LNCAP (cell line): ENCODE measurements around the gene APOBEC3G.

Source experiments
- TF ChIP-seq, protein P1 (sequence below): fragments of 450-650 bp; IDR thresholded peaks from 2 replicates; pipeline ENCODE4 v1.5.1; 2017; ENCODE audit warnings: mild to moderate bottlenecking

Gene APOBEC3G

DNA sequence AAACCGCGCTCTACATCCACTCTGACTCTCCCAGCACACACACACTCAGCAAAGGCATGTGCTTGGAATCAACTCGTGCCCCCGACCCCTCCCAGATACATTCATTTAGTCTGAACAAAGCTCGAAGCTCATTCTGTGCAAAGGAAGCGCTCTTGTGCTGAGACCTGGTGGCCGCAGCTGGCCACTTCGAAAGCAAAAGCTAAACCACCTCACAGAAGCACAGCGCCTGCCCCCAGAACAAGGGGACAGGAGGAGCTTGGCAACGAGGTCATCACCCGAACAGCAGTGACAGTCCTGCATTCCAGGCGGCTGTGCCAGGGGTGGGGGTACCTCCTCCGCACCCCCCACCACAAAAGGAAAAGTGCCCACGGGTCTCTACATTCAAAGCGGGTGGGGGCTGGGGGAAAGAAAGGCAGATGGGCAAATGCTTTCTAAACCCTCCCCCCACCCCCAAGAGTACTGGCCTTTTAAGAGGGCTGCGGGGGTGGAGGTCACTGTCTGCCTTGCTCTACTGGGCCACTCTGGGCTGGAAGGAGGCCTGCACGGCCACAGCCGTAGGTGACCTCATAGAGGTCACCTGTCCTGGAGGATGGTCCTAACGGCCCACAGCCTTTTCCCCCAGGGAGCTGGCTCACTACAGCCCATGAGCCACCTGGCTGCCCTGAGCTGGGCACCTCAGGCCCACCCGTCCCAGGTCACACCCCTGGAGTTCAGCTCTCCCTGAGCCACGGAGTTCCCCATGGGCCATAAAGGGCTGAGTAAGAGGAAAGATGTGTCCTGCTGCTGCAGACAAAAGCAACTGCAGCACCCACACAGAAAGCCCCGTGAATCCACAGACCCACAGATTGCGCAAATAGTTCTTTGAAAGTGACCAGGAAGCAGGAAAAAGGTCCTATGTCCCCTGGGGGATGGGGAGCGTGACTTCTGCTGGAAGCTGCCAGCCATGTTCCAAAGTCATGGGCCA is 54.1 kb downstream of the APOBEC3G start:
- TF ChIP-seq, protein P1, sequence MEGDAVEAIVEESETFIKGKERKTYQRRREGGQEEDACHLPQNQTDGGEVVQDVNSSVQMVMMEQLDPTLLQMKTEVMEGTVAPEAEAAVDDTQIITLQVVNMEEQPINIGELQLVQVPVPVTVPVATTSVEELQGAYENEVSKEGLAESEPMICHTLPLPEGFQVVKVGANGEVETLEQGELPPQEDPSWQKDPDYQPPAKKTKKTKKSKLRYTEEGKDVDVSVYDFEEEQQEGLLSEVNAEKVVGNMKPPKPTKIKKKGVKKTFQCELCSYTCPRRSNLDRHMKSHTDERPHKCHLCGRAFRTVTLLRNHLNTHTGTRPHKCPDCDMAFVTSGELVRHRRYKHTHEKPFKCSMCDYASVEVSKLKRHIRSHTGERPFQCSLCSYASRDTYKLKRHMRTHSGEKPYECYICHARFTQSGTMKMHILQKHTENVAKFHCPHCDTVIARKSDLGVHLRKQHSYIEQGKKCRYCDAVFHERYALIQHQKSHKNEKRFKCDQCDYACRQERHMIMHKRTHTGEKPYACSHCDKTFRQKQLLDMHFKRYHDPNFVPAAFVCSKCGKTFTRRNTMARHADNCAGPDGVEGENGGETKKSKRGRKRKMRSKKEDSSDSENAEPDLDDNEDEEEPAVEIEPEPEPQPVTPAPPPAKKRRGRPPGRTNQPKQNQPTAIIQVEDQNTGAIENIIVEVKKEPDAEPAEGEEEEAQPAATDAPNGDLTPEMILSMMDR: no peak

DNA sequence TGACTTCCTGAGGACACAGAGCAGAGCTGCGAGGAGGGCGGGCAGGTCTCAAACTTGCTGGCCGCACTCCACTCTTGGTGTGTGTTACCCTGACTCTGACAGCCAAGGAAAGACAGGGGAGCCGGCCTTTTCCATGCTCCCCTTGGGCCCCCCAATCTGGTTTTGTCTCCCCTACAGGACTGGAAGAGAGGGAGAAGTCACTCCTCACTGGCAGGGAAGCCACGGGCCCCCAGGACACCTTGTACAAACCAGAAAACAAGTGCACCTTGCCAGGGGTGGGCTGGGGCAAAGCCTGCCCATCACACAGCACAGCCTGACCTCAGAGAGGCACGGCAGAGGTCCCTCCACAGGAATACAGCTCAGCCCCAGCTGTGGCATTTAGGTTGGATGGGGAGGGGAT is 55.2 kb downstream of the APOBEC3G start:
- TF ChIP-seq, protein P1: no peak

DNA sequence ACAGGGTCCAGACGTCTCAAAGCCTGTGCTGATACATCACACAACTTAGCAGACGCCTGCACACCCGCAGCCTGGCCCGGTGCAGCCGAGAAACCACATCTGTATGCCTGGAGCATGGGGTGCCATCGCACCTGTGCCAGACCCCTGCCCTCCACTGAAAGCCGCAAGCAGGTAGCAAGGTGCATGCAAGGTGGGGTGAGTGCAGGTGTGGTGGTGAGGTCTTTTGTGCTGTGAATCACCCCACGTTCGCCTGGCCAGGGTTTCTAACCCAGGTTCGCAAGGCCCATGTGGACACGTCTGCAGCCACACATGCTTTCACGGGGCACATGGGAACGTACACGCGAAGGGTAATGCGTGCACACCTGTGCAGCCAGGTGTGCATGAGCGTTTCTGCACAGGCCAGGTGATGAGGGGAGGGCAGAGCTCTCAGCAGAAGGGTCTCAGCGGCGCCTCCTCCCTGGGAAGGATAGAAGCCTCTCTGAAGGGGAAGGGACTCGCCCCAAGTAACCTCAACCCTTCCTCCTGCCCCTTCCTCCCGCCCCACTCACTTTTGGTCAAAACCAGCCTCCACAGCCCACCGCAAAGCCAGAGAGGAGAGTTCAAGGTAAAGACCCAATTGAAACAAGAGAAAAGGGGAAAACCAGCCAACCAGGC is 55.9 kb downstream of the APOBEC3G start:
- TF ChIP-seq, protein P1: no peak

DNA sequence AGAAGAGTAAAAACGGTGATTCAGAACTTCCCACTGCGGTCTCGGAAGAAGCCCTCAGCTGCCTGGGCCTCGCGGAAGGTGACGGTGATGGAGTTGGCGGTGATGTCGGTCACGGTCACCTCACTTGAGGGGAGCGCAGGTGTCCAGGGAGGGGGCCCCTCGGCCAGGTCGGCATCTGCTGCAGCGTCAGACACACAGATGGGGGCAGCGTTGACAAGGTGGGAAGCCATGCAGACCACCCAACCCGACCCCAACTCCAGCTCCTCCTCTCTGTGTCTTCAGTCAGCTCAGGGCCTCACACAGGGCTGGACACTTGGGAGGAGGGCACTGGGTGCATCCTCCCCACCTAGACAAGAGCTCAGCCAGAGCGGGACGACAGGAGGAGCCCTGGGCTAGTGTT is 56.8 kb downstream of the APOBEC3G start:
- TF ChIP-seq, protein P1: no peak

DNA sequence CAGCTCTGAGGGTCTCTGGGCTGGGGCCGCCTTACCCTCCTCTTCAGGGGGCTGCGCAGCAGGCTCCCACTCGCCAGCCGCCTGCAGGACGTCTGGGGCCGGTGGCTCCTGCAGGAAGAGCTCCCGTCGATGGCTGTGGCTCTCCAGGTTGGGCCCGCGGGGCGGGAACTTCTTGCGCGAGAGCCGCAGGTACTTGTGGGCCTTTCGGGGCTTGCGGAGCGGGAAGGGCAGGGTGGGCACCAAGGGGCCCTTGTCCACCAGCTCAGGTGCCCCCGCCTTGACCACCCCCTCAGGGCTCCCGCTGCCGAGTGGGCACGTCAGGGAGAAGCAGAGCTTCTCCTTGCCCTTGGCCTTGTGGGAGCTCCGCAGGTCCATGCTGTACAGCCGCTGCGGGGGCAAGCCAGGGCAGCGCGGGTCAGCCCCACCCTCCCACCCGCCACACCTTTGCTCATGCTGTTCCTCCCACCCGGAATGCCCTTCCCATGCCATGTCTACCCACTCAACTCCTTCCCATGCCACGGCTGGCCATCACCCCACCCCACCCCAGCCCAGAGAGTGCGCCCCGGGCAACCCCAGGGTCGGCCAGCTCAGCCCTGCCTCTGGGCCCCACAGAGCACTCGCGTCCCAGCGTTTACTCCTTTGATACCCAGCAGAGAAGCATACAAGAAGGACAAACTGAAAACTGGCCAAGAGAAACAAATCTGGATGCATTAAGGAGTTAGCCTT is 57.5 kb downstream of the APOBEC3G start:
- TF ChIP-seq, protein P1: no peak

DNA sequence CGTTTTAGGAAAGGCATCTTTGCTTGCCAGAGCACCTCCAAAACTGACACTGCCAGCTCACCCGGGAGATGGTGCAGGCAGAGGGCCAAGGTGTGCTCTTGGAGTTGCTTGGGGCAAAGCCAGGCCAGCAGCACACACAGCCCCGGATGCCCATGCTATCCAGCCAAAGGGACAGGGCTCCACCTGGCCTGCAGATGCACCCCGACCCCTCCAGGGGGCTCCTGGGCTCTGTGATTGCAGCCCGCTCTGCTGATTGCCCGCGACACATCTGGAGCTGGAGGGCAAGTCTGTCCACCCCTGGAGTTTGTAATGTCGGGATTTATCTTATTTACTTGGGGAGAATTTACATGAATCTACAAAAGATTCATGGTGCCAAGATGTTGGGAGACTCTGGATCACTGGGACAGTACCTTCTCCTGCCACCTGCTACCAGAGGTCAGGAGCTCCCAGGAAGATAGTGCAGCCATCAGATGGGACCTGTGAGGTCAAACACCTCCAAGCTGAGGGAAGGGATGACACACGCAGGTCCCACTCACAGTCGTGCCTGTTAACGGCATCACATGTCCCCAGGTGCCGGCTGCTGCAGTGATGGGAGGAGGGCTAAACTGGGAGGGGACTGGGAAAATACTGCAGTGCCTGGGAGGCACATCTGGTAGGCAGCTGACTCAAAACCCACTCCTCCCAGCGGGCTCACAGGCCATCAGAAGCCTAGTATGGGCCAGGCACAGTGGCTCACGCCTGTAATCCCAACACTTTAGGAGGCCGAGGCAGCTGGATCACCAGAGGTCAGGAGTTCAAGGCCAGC is 58.2 kb downstream of the APOBEC3G start:
- TF ChIP-seq, protein P1: peak; percentile 74

DNA sequence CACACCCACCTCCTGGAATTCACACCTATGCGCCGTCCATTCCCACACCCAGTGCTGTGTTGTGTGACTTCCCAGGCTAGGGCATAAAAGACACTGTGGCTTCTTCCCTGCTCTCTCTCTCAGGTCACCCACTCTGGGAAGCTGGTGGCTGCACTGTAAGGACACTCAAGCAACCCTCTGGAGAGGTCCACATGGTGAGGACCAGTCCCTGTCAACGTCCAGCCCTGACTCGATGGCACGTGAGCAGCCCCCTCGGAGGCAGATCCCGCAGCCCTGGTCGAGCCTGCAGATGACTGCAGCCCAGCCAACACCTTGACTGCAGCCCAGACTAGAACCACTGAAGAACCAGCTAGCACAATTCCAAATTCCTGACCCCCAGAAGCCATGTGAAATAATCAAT is 59.2 kb downstream of the APOBEC3G start:
- TF ChIP-seq, protein P1: no peak
